NAMALWA (cell line): ENCODE measurements around the gene SCN2B.

Source experiments
- DNase-seq: peaks from one replicate; pipeline ENCODE4 v3.0.0-alpha.2; 2015; ENCODE audit warnings: low spot score

Gene SCN2B

DNA sequence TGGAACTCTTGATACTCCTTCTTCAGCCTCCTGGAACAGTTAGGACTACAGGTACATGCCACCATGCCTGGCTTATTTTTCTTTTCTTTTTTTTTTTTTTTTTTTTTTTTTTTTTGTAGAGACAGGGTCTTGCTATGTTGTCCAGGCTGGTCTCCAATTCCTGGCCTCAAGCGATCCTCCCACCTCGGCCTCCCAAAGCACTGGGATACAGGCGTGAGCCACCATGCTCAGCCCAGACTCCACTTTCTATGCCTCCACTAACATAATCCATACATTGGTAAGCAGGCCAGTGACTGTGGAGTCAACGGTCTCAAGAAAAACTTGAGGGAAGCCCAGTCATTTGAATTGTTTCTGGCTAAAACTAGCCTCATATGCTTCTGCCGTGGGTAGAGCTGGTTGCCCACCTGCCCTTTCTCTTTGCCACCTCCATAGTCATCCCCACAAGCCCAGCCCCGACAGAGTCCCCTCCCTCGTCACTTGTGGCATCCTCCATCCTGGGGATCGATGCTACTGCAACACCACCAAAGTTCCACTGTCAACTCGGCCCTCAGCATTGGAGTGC is 2.4 kb downstream of the SCN2B start:
- no peak for DNase-seq

DNA sequence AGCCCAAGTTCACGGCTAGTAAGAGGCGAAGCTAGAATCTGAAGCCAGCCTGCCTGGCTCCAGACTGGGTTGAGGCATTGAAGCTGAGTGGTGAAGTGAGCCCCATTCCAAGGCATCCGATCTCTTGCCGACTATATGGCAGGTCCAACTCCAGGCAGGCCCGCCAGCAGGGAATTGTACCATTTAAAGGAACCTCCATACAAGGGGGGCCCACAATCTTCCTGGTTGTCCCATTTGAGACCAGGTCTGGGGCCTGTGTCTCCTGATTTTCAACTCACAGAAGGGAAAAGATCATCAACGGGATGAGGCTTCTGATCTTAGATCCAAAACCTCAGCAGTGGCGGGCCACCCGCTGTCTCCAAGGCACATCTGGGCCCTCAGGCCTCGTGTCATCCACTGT is 4.1 kb downstream of the SCN2B start:
- DNase-seq, result no peak

DNA sequence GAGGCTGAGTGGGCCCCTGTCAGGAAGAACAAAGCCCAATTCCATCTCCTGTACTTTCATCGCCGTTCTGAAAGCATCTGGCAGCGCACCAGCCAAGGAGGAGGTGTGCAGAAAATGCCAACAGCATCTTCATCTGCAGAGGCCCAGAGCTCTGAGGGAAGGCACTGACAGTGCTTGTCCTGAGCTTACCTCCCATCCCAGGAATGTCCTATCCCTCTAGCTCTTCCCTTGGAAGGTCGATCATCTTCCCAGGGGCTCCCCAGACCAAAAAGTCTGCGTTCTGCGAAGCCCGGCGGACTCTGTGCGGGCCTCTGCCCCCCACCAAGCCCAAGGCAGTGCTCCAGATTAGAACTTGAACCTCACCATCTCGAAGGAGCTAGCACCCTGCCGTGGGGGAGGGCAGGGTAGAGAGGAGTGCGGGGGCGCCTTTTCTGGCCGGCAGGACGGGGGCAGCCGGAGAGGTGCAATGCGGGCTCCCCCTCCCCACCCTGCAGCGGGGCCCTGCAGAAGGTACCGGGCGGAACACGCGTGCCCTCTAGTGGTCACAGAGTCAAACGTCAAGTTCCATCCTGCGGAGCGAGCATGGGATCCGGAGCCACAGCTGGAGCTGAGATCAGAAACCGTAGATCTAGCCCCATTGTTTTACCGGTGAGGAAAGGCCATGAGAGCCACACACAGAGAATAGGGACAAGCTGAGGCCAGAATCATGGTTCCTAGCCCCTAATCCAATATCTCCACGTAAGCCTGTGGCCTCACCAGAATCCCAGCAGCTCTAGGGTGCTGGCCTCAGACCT is 5.0 kb downstream of the SCN2B start:
- peak; percentile 80 for DNase-seq

DNA sequence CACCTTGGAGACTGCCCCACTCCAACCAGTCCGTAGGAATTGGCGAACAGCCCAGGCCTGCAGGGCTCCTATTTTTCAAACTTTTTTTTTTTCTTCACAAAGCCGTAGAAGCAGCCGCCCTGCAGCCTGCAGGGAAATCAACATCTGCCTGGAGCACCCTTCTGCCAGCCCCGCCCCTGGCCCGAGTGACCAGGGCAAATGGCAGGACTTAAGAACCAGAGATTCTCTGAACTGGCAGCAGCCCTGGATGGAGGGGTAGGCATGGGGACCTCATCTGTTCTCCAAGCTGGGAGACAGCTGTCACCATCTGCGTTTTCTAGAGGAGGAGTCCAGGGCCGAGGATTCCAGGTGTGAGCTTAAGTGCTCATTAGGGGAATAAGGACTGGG is 5.6 kb downstream of the SCN2B start:
- no peak for DNase-seq

DNA sequence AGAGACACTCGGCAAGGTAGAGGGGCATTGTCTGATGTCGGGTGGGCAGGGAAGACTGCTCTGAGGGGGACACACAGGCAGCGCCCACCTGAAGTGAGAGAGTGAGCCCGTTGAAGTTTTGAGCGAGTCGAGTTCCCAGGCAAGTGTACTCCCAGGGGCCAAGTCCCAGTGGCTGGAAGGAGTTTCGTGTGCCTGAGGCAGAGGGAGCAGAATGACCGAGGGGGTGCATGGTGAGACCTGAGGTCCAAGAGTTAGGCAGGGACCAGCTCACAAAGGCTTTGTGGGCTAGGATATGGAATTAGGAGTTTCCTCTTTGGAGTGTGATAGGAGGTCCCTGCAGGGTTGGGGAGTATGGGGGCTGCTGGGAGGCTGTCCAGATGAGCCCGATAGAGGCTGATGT is 6.2 kb downstream of the SCN2B start:
- no peak for DNase-seq

DNA sequence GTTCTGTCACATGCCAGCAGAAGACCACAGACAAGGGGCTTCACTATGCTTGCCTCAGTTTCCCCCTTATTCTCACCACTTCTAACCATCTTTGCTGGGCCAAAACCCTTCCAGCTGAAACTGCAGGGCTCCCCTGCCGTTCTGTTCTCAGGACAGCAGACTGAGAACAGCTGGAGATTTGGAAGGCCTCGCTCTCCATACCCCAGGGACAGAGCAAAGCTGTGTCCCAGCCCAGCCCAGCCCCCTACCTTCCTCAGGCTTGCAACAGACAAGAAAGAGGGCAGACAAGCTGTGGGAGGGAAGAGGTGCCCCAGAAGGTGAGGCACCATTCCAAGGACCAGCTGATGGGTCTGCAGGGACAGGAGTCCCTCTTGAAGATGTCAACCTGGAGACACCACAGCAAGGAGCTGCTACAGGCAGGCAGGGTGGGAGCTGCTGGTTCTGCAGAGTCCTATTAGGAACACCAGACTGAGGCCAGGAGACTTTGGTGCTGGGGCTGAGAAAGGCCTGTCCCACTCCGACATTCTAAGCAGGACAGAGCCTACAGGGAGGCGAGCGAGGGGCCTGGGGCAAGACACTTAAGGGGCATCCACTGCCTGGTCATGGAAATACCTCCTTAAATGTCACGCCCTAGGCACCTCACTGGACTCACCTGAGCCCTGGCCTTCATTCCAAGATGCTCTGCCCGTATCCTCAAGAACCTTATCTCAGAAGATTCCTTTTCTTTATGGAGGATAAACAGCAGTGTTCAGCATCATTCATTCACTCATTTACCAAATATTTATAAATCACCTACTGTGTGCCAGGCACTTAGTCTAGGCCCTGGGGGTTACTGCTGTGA is 6.9 kb downstream of the SCN2B start:
- no peak for DNase-seq

DNA sequence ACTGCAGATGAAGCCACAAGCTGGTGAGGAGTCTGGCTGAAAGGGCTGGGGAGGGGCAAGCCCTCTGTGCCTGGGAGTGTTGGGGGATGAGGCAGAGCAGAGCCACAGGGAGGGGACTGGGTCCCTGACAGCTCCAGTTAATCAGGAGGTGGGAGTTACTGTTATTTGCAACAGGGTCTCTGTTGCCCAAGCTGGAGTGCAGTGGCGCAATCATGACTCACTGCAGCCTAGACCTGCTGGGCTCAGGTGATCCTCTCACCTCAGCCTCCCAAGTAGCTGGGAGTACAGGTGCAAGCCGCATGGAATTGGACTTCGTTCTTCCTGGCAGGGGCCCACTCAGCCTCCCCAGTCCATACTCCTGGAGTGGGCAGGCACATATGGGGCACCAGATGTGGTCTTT is 7.7 kb downstream of the SCN2B start:
- DNase-seq, result no peak

DNA sequence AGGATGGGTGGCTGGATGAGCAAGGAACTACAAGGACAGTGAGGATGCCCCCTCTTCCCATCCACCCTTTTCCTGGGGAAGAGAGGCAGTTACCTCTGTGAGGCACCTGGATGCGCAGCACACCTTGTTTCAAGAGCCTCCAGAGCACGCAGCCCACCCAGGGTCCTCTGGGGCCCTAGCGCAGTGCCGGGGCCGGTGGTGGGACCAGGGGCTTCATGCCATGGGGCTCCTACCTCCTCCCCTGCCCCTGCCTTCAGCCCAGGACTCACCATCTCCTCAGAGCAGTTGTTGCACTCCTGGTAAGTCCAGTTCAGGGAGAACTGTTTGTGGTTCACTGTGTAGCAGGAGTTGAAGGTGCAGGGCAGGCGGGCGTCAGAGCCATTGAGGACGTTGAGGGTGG is 8.1 kb downstream of the SCN2B start:
- DNase-seq, result no peak

DNA sequence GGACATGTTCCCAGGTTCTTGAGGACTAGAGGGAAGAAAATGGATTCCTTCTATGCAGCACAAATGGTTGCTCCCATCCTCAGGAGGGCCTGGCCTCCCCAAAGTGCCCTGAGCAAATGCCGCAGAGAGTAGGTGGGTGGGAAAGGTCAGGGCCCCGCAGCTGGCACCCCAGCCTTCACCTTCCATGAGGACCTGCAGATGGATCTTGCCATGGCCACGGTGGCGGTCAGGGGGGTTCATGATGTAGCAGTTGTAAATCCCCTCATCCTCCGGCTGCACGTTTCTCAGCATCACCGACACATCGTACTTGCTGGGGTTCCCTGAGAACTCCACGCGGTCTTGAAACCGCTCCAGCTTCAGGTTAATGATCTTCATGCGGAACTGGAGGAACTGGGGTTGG is 8.5 kb downstream of the SCN2B start:
- DNase-seq, result no peak

DNA sequence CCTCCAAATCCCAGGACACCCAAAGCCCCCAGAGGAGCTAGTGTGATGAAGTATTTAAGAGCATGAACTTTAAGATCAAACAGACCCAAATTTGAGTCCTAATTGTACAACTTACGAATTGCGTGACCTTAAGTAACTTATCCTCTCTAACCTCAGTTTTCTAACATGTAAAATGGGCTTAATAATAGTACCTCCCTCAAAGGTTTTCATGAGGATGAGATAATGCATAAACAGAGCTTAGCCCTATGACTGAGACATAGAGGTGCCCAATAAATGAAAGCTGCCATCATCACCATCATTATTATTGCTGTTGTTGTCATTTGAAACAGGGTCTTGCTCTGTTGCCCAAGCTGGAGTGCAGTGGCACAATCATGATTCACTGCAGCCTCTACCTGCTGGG is 9.2 kb downstream of the SCN2B start:
- no peak for DNase-seq

DNA sequence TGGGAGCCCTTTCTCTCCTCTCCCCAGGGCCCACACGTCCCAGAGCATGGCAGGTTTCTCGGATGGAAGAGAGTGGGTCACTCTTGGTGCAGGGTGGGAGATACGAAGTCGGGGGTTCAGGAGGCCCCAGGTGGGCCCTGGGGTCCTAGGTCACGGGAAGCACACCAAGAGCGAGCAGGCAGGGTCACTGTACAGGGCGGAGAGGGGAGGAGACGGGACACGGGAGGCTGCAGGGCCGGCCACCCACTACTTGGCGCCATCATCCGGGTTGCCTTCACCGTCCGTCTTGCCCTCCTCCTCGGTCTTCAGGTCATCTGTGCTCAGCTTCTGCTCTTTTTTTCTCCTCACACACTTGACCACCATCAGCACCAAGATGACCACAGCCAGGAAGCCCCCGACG is 9.8 kb downstream of the SCN2B start:
- DNase-seq, result no peak

DNA sequence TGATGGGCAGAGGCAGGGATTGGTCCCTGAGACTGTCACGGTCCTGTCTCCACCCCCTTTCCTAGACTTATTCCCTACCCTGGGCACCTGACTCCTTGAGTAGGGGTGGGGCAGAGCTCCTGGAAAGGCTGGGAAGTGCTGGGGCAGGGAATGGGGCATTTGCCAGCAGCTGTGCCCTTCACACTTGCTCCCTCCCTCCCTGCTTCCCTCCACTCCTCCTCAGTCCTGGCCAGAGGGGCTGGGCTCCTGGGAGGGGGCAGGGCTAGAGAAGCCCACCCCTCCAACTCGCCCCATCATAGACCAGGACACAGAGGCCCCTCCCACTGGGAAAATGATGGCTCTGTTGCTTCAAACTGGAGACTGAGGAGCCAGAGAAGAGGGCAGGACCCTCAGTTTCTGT is 11.6 kb downstream of the SCN2B start:
- no peak for DNase-seq

DNA sequence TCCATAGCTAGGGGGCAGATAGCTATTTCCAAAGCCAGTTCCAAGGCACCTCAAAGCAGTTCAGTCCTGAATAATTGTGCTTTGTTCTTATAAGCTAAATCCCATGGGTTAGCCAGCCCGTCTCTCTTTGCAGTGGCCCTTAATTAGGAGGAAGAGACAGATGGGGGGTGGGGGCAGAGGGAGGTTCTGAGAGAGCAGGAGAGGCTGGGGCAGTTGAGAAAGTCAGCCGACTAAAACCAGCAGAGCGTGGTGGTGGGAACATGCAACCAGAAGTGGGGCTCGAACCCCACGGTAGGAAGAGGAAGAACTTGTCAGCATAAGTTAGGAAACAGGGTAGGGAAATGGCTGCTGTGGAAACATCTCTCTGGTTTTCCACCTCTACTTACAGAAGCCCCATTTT is 12.9 kb downstream of the SCN2B start:
- DNase-seq, result no peak

DNA sequence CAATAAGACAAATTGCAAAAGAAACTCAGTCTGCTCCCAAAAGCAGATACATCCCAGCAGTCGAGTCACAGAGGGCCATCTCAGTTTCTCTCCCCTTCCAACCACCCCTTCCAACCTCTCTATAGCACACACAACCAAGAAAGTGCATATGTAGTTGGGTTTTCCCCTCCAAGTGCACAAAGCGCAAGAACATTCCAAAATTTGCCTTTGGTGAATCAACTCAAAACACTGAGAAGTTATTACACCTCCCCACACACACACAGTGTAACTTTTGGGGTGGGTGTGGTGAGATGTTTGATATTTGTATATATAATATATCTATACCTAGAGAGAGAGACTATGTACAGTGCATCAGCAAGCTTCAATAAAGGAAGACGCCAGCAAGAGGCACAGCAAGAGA is 13.6 kb downstream of the SCN2B start:
- no peak for DNase-seq

DNA sequence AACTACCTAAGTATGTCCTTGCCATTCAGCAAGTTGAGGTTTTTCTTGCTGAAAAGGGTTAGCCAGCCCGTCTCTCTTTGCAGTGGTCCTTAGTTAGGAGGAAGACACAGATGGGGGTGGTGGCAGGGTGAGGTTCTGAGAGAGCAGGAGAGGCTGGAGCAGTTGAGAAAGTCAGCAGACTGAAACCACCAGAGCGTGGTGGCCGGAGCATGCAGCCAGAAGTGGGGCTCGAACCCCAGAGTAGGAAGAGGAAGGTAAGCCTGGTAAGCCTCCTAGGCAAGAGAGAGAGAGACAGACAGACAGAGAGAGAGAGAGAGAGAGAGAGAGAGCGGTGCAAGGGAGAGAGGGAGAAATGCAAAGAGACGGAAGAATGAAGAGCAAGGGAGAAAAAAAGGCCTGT is 14.7 kb downstream of the SCN2B start:
- no peak for DNase-seq

DNA sequence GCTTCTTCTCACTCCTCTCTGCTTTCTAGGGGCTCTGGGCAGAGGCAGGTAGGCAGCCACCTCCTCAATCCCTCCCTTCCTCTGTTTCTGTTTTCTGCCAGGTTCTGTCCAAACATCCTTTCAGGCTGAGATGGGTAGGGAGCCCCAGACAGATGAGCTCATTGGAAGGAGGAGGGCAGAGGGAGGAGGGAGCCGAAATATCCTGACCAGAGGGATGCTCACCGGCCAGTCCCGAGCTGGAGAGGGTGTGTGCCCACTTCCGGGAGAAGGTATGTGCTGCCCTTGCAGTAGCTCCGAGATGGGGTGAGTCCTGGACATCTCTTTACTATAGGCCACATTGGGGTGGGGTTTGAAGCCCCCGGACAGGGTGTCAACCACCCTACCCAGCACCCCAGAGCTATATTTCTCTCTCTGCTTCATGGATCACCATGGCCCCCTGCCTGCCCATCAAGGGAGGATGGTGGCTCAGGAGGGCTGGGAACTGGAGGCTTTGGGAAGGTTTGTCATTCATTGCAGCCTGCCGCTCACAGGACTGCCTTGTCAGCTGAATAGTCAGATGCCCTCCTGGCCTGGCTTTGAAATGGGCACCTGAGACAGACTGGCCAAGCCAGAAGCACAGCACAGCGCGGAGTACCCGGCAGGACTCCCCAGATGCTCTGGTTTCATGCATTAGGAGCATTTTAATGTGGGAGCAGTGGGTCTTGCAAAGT is 19.1 kb downstream of the SCN2B start:
- DNase-seq, result no peak

DNA sequence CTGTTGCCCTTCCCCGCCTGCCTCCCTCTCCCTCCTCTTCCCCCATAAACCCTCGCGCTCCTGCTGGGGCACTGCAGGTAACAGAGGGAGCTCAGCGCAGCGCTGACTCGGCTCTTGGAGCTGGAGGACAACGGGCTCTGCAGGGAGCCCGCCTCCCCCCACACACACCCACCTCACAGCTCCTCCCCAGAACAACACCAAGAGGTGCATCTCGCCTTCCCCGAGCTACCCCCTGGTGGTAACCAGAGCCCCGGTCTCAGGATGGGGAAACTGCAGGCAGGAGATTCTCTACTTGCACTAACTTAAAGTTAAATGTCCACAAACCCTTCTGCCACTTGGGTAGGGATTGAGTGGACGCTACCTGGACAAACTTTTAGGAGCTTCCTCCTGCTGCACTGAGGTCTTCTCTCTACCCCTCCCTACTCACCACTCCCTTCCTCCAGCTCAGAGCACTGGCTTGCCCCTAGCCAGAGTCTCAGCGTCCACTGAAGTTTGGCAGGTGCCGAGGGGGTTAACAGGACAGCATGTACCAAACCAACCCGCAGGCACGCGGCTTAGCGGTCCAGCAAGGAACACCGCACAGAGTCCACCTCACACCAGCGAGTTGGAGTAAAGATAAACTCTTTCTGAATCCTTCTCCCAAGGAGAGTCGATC is 19.8 kb downstream of the SCN2B start:
- peak; percentile 49 for DNase-seq

DNA sequence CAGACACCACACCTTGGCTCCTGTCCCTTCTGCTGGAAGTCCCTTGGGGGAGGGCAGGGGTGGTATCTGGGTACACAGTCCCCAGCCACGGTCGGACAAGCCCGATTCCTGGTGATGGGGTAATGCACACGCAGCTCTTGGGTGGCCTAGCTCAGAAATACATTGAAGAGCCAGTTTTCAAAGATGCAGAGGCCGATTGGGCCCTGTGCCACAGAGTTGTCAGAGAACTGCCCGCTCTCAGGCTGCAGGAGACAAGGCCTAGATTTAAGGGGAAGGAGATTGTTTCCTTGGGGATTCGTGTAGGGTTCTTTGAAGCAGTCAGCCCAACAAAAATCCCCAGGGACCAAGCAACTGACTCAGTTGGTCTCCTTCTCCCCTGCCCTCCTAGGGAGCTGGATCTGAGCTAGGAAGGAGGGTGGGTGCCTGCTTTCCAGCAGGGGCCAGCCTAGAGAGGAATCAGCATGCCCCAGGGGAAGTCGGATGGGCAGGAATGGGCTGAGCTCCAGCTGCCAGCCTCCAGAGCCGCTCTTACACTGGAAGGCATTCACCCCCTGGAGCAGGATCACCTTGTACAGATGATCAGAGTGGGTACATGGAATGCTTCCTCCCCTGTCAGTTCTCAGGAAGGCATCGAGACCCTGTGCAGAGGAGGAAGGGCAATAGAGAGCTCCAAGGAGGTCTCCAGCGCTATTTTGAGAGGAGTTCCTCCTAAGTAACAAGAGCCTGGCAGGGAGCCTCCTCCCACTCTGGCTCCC is 20.5 kb downstream of the SCN2B start:
- DNase-seq, result no peak

DNA sequence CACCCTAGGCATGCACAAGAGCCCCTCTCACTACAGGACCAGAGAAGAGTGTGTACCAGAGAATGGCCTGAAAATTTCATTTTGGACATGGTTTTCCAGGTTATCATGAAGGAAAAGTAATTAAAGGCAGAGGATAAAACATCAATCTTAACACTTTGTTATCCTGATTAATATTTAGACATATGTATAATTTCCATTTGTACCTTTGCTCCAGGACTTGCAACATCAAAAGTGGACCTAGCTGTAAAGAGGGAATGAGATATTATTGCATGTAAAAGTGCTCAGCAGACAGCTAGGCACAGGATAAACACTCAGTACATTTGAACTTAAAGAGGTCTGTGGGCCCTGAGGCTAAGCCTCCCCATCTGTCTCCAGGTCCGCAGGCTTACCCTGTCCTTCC is 21.8 kb downstream of the SCN2B start:
- DNase-seq, result no peak

DNA sequence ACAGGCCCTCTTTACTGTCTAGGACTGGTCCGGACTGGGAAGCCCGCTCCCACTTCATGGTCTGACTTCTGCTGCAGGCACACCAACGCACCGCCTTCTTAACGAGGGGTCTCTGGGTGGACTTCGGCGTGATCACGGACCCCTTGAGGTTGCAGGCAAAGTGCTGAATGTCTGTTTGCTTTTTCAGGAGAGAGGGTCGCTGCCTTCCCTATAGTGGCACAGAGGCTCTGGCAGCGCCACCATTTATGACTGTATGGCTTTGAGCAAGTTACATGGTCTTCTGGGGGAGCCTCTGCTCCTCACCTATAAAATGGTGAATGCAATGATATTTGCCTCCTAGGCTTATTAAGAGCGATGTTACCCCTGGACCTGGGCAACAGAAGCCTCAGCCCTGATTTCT is 22.5 kb downstream of the SCN2B start:
- no peak for DNase-seq

DNA sequence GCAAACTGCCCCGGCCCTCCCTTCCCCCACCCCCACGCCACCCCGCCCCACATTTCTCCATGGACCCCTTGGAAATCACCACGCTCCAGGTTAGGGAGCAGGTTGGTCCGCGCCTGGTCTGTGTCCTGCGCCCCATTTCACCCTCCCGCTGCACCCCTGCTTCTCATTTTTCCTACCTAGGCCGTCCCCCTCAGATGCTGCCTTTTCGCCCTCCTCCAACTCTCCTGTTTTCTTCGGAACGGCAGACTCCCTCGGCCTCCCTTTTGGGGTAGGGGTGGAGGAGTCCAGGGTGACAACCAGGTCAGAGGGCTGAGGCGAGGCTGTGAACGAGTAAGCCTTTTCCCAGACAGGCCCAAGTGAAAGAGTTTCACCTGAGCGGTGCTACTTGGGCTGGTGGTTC is 22.9 kb downstream of the SCN2B start:
- no peak for DNase-seq
